Spinal cord (tissue), 10 donors: Measurements from ENCODE around the gene PRAME. TPM values are rescaled to one million over a fixed set of nuclear protein-coding genes. Genes with fewer than 3 reads are reported as not detected.

ENCODE experiments used
- DNase-seq, 6 donors: peaks; one replicate each; pipeline versions ENCODE4 v3.0.0 to v3.0.0-alpha.2; 2013 to 2015; ENCODE audit warnings: low spot score in 6 of 6, low read depth in 4 of 6
- H3K27ac ChIP-seq: one replicate; pipeline ENCODE4 v1.5.1; 2013; ENCODE audit warnings: low read depth, low read length, control low read depth
- H3K27me3 ChIP-seq: one replicate; pipeline ENCODE4 v1.6.1; 2013; ENCODE audit warnings: low read length; ENCODE audit not compliant: control insufficient read depth, insufficient read depth
- H3K36me3 ChIP-seq: one replicate; pipeline ENCODE4 v1.6.1; 2013; ENCODE audit warnings: low read length; ENCODE audit not compliant: control insufficient read depth, insufficient read depth
- H3K4me1 ChIP-seq: one replicate; pipeline ENCODE4 v1.6.1; 2013; ENCODE audit warnings: low read length; ENCODE audit not compliant: control insufficient read depth, insufficient read depth
- H3K4me3 ChIP-seq: one replicate; pipeline ENCODE4 v1.5.1; 2013; ENCODE audit warnings: low read depth, low read length, control low read depth
- H3K9me3 ChIP-seq: one replicate; pipeline ENCODE4 v1.6.1; 2013; ENCODE audit warnings: low read length; ENCODE audit not compliant: control insufficient read depth, insufficient read depth
- WGBS: methylation state at CpG from one replicate; pipeline ENCODE4 v1.1.5; 2013; ENCODE audit warnings: missing lambda C conversion rate; ENCODE audit not compliant: insufficient coverage; 5-methylcytosine and 5-hydroxymethylcytosine counted together
- polyA plus RNA-seq, 2 donors: library from polyadenylated mRNA; unstranded; fragments of 120-200 nt; gene quantifications; one replicate each; pipeline ENCODE4 v1.2.1, GENCODE V29; 2013; ENCODE audit not compliant: insufficient read length in 2 of 2
- total RNA-seq, 2 donors: library from RNA; depleted of rRNA in 1 of 2; stranded (reverse); fragments of 120-200 nt in 1 of 2; fragments of >200 nt in 1 of 2; gene quantifications; one replicate each; pipeline versions ENCODE4 v1.2.3 to v1.2.4, GENCODE V29; 2013 to 2014
- donor health status: healthy.

The PRAME gene
- total and polyA plus RNA-seq, 4 donors: 0.17 to 0.30 TPM; not detected in 2

GRCh38 chr22:22579869-22580604 lies 21.0 kb upstream of the PRAME start:
- no peaks in the 10 kb centered on the region for H3K9me3 ChIP-seq
- H3K27ac ChIP-seq: no peak overlapping the region
- H3K4me3 ChIP-seq: no peak overlapping the region
- no peaks in the 10 kb centered on the region for H3K27me3 ChIP-seq
- H3K36me3 ChIP-seq: no peaks in the 10 kb centered on the region
- DNase-seq: no peak
- WGBS: 87% methylated on average over 7 of the region's 7 CpGs
- H3K4me1 ChIP-seq: no peaks in the 10 kb centered on the region

GRCh38 chr22:22578702-22579424 lies 19.8 kb upstream of the PRAME start:
- Histone ChIP-seq H3K4me3 (no peak overlapping the region), H3K9me3 (no peaks in the 10 kb centered on the region), H3K27ac (no peak overlapping the region), H3K36me3 (no peaks in the 10 kb centered on the region), H3K27me3 (no peaks in the 10 kb centered on the region), H3K4me1 (no peaks in the 10 kb centered on the region)
- DNase-seq: no peak
- WGBS: 100% methylated on average over 2 of the region's 10 CpGs

- 100% methylated on average over 4 of the region's 5 CpGs for WGBS
- no peaks in the 10 kb centered on the region for H3K36me3 ChIP-seq
- no peaks in the 10 kb centered on the region for H3K27me3 ChIP-seq
- no peak overlapping the region for H3K4me3 ChIP-seq
- H3K27ac ChIP-seq: no peak overlapping the region
- H3K9me3 ChIP-seq: no peaks in the 10 kb centered on the region
- DNase-seq: no peak
- no peaks in the 10 kb centered on the region for H3K4me1 ChIP-seq
Observed at GRCh38 chr22:22576989-22577427, 17.9 kb upstream of the PRAME start.

GRCh38 chr22:22576244-22576988 lies 17.4 kb upstream of the PRAME start:
- WGBS: 55% methylated on average over 6 of the region's 8 CpGs
- DNase-seq: peak in 2 of 6 donors; percentile 20 to 34
- no peak overlapping the region for H3K4me3 ChIP-seq

GRCh38 chr22:22574361-22574760 lies 15.3 kb upstream of the PRAME start:
- H3K4me1 ChIP-seq: no peaks in the 10 kb centered on the region
- no peak for DNase-seq
- no peaks in the 10 kb centered on the region for H3K36me3 ChIP-seq

More at GRCh38 chr22:22576244-22576988, 17.4 kb upstream of the PRAME start:
- H3K27ac ChIP-seq: no peak overlapping the region
- no peaks in the 10 kb centered on the region for H3K27me3 ChIP-seq
- H3K36me3 ChIP-seq: no peaks in the 10 kb centered on the region
- no peaks in the 10 kb centered on the region for H3K9me3 ChIP-seq
- H3K4me1 ChIP-seq: no peaks in the 10 kb centered on the region

GRCh38 chr22:22573047-22573889 lies 14.2 kb upstream of the PRAME start:
- H3K27me3 ChIP-seq: no peaks in the 10 kb centered on the region
- no peak for DNase-seq
- no peaks in the 10 kb centered on the region for H3K9me3 ChIP-seq
- 87% methylated on average over 5 of the region's 8 CpGs for WGBS
- H3K27ac ChIP-seq: no peak overlapping the region
- H3K4me3 ChIP-seq: no peak overlapping the region
- H3K4me1 ChIP-seq: no peaks in the 10 kb centered on the region
- no peaks in the 10 kb centered on the region for H3K36me3 ChIP-seq

More at GRCh38 chr22:22574361-22574760, 15.3 kb upstream of the PRAME start:
- Histone ChIP-seq H3K27me3 (no peaks in the 10 kb centered on the region), H3K4me3 (no peak overlapping the region), H3K9me3 (no peaks in the 10 kb centered on the region), H3K27ac (no peak overlapping the region)

GRCh38 chr22:22571862-22572261 lies 12.8 kb upstream of the PRAME start:
- Histone ChIP-seq H3K27me3 (peaks cover 3% of the 10 kb centered on the region), H3K36me3 (no peaks in the 10 kb centered on the region), H3K4me3 (no peak overlapping the region), H3K9me3 (no peaks in the 10 kb centered on the region), H3K4me1 (no peaks in the 10 kb centered on the region), H3K27ac (no peak overlapping the region)
- 66% methylated on average over 2 of the region's 2 CpGs for WGBS
- no peak for DNase-seq

- DNase-seq: no peak
- Histone ChIP-seq H3K27ac (no peak overlapping the region), H3K4me3 (no peak overlapping the region), H3K9me3 (no peaks in the 10 kb centered on the region), H3K4me1 (no peaks in the 10 kb centered on the region), H3K36me3 (no peaks in the 10 kb centered on the region), H3K27me3 (peaks cover 3% of the 10 kb centered on the region)
- WGBS: 73% methylated on average over 6 of the region's 6 CpGs
Observed at GRCh38 chr22:22571429-22571828, 12.4 kb upstream of the PRAME start.

GRCh38 chr22:22569218-22569617 lies 10.2 kb upstream of the PRAME start:
- WGBS: 78% methylated on average over 5 of the region's 5 CpGs
- no peak overlapping the region for H3K4me3 ChIP-seq
- no peaks in the 10 kb centered on the region for H3K4me1 ChIP-seq
- H3K36me3 ChIP-seq: no peaks in the 10 kb centered on the region
- DNase-seq: no peak
- H3K27me3 ChIP-seq: peaks cover 3% of the 10 kb centered on the region
- H3K27ac ChIP-seq: no peak overlapping the region
- no peaks in the 10 kb centered on the region for H3K9me3 ChIP-seq
